Measurements from ENCODE around the gene PHF5A. TPM values are rescaled to one million over a fixed set of nuclear protein-coding genes. Genes with fewer than 3 reads are reported as not detected.

Gene PHF5A
- total and polyA plus RNA-seq, 2 of the 8 experiments (the other 6 are each of a cell fraction or from before 2014, with no cell fraction given): 119 to 135 TPM

DNA sequence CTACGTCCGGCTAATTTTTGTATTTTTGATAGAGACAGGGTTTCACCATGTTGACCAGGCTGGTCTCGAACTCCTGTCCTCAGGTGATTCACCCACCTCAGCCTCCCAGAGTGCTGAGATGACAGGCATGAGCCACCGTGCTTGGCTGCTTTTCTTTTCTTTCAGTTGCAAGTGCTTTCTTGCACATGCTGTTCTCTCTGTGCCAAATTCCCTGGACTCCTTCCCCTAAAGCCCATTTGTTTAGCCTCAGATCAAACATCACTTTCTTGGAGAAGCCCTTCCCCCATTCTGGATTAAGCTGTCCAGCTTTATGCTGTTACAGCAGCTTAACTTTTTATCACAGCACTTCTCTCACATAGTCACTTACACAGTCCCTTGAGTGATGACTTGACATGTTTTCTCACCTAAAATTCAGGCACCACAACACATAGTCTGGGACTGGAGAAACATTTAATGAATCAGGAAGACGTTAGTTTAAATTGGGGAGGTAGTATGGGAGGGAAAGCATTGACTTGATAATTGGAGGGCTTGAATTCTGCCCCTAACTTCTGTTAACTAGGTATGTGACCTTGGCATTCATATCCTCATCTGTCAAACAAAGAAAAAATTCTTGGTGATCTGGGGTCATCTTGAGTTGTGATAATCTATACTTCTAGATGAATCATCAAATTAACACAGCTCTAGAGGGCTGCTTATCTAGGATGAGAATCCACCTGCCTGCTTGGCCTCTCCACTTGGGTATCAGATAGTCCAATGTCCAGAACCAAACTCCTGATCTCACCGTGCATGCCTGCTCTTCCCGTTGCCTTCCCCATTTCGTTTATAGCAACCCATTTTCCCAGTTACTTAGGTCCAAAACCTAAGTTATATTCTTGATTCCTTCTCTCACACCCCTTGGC lies 18.8 kb upstream of the PHF5A start:
- Histone ChIP-seq H3K14ac (ENCODE audit: insufficient read length) (no peak overlapping the region), H3K9ac (replicated peaks in 1 of 4; ENCODE audit: extremely low read depth in 1 of 4, low read depth in 3 of 4, low read length in 3 of 4) (no peak overlapping the region), H2BK20ac (ENCODE audit: low read length) (no peak overlapping the region), H3K27ac (ENCODE audit: low read depth, low read length) (no peak overlapping the region), H4K20me1 (replicated peaks in 1 of 2; ENCODE audit: control insufficient read depth in 1 of 2, insufficient read depth in 2 of 2, low read length in 2 of 2) (peaks cover 2 to 8% of the 10 kb centered on the region in 2 experiments), H3K4me1 (replicated peaks in 1 of 4; ENCODE audit: control insufficient read depth in 3 of 4, insufficient read depth in 4 of 4, low read length in 3 of 4) (peaks cover 8 to 29% (median 21%) of the 10 kb centered on the region in 4 experiments), H3K4me3 (ENCODE audit: extremely low read depth in 1 of 4, insufficient read depth in 2 of 4, low read depth in 3 of 4, low read length in 4 of 4) (no peak overlapping the region), H4K8ac (ENCODE audit: extremely low read depth, insufficient read depth, low read length) (no peak overlapping the region), H3K4me2 (ENCODE audit: insufficient read depth in 1 of 2, low read depth in 2 of 2, low read length in 2 of 2) (peak overlapping the region in 1 of 2 experiments; percentile 50; a peak in 1 of 4 replicates), H2AK5ac (ENCODE audit: low read depth, low read length) (no peak overlapping the region), H3K79me2 (ENCODE audit: control insufficient read depth in 1 of 2, insufficient read depth in 2 of 2, low read length in 2 of 2) (peaks cover 7 to 79% of the 10 kb centered on the region in 2 experiments), H4K5ac (ENCODE audit: insufficient read length, low read depth, low read length) (no peak overlapping the region), H3K27me3 (replicated peaks in 1 of 4; ENCODE audit: control insufficient read depth in 3 of 4, extremely low read depth in 1 of 4, insufficient read depth in 3 of 4, low read length in 3 of 4) (no peaks in the 10 kb centered on the region), H2BK120ac (replicated peaks; ENCODE audit: low read depth, low read length) (no peak overlapping the region), H3K9me3 (ENCODE audit: insufficient read depth in 2 of 2, low read depth in 1 of 2, low read length in 1 of 2) (no peaks in the 10 kb centered on the region), H3K79me1 (ENCODE audit: low read depth, low read length) (peaks cover 13% of the 10 kb centered on the region), H2AFZ (ENCODE audit: low read length) (no peak overlapping the region), H3K23me2 (ENCODE audit: low read depth, low read length) (no peaks in the 10 kb centered on the region), H3K4ac (replicated peaks; ENCODE audit: insufficient read length, low read depth, low read length) (no peak overlapping the region), H2BK12ac (ENCODE audit: low read depth, low read length) (peak overlapping the region; percentile 50; the same call in 1 of the 2 replicates), H4K91ac (replicated peaks; ENCODE audit: insufficient read length, low read length) (no peak overlapping the region), H3K56ac (replicated peaks; ENCODE audit: insufficient read length, low read depth, low read length) (no peak overlapping the region), H3K36me3 (ENCODE audit: control insufficient read depth in 2 of 4, insufficient read depth in 4 of 4, low read length in 3 of 4) (no peaks in the 10 kb centered on the region; a peak in 1 of 8 replicates), H3K23ac (ENCODE audit: insufficient read length) (no peak overlapping the region), H2BK15ac (ENCODE audit: low read length) (no peak overlapping the region), H2BK5ac (ENCODE audit: low read depth, low read length) (no peak overlapping the region; the same call in 1 of the 2 replicates), H3K18ac (ENCODE audit: extremely low read depth, low read length) (no peak overlapping the region; the same call in 1 of the 2 replicates)
- POLR2A ChIA-PET (ENCODE audit: partially characterized antibody): interaction anchor here (0.5 to 3.5 kb wide), 11 partner anchors 9 to 89 kb away, joined by 3 to 17 read pairs (median 5); partner anchors contain the start of genes ACO2, PHF5A and TOB2
- CTCF ChIA-PET (ENCODE audit: partially characterized antibody): interaction anchor here (0.6 to 2.8 kb wide), 7 partner anchors 11 to 246 kb away, joined by 3 to 12 read pairs (median 4); partner anchors contain the start of genes ACO2 and CHADL
- FAIRE-seq (no peak), DNase-seq (ENCODE audit: low read depth in 1 of 2, low spot score in 2 of 2) (no peak)
- 86% methylated on average over 8 of the region's 8 CpGs; no CpG with 5 or more reads in 1 of the 2 experiments for WGBS, 2 experiments (ENCODE audit: extremely low coverage in 1 of 2, insufficient coverage in 1 of 2, insufficient read length in 1 of 2, insufficient replicate concordance in 2 of 2, low coverage in 1 of 2, low lambda C conversion rate in 2 of 2, missing lambda C conversion rate in 1 of 2)
- TF ChIP-seq ASH2L (IDR thresholded peaks at IDR 0.05; ENCODE audit: low read length) (no peak), BACH1 (IDR thresholded peaks at IDR 0.05; ENCODE audit: low read length) (no peak), SRF (IDR thresholded peaks at IDR 0.05; ENCODE audit: low read depth, low read length) (no peak), TEAD4 (IDR thresholded peaks at IDR 0.05; ENCODE audit: low read depth, low read length) (no peak), BRCA1 (IDR thresholded peaks at IDR 0.05; ENCODE audit: low read depth, low read length) (no peak), NANOG (IDR thresholded peaks at IDR 0.05; ENCODE audit: insufficient read depth, low read depth, low read length, poor library complexity, severe bottlenecking) (no peak), EZH2 (IDR thresholded peaks at IDR 0.05; ENCODE audit: low read depth, low read length, severe bottlenecking) (no peak), CBX8 (IDR thresholded peaks at IDR 0.05; ENCODE audit: borderline replicate concordance, low read depth, low read length) (no peak), FOSL1 (IDR thresholded peaks at IDR 0.05; ENCODE audit: insufficient read depth, low read depth, low read length) (no peak), TAF7 (optimal IDR thresholded peaks at IDR 0.05; ENCODE audit: borderline replicate concordance, low read depth, low read length) (no peak)
- TF ChIP-seq, protein P1, sequence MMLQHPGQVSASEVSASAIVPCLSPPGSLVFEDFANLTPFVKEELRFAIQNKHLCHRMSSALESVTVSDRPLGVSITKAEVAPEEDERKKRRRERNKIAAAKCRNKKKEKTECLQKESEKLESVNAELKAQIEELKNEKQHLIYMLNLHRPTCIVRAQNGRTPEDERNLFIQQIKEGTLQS (IDR thresholded peaks at IDR 0.05; ENCODE audit: insufficient read depth, low read depth, low read length): no peak

Measured in H1 (cell line).